GM18502 (cell line): ENCODE measurements around the gene PCDH18.

Experiments used
- ATAC-seq: cut with Tn5 transposase; IDR thresholded peaks from one replicate; pipeline ENCODE4 v1.9.1; 2021; ENCODE audit warnings: mild to moderate bottlenecking; ENCODE audit not compliant: unreplicated experiment, poor library complexity

PCDH18 gene

GRCh38 chr4:137471461-137471860, 60.8 kb downstream of the PCDH18 start:
- ATAC-seq = no peak

GRCh38 chr4:137470806-137471205, 61.5 kb downstream of the PCDH18 start:
- ATAC-seq = no peak
